ENCODE data around the gene TNS1.

The TNS1 gene

GRCh38 chr2:217998926-217999594 lies 3.7 kb downstream of the TNS1 start:
- DNase-seq, result no peak

GRCh38 chr2:217997510-217997909 lies 5.3 kb downstream of the TNS1 start:
- DNase-seq, result no peak

GRCh38 chr2:217996361-217996760 lies 6.4 kb downstream of the TNS1 start:
- DNase-seq, result no peak

- no peak for DNase-seq
These were observed 7.0 kb downstream of the TNS1 start for GRCh38 chr2:217995731-217996231.

- no peak for DNase-seq
These were observed 8.0 kb downstream of the TNS1 start for GRCh38 chr2:217994776-217995274.

- DNase-seq, result peak in 5 of 6 experiments; percentile 13 to 26 (median 19)
These were observed 8.9 kb downstream of the TNS1 start for GRCh38 chr2:217993817-217994463.

- no peak for DNase-seq
These were observed 9.7 kb downstream of the TNS1 start for GRCh38 chr2:217993138-217993537.

GRCh38 chr2:217992061-217992460 lies 10.7 kb downstream of the TNS1 start:
- no peak for DNase-seq

GRCh38 chr2:217990791-217991465 lies 11.9 kb downstream of the TNS1 start:
- no peak for DNase-seq

- no peak for DNase-seq
These were observed 12.4 kb downstream of the TNS1 start for GRCh38 chr2:217990389-217990788.

GRCh38 chr2:217989221-217989948 lies 13.4 kb downstream of the TNS1 start:
- DNase-seq, result no peak

- no peak for DNase-seq
These were observed 14.0 kb downstream of the TNS1 start for GRCh38 chr2:217988840-217989204.

GRCh38 chr2:217988014-217988839 lies 14.6 kb downstream of the TNS1 start:
- peak in 5 of 6 experiments; percentile 6 to 26 (median 16) for DNase-seq

- DNase-seq, result no peak
These were observed 15.4 kb downstream of the TNS1 start for GRCh38 chr2:217987391-217987790.

GRCh38 chr2:217986256-217986961 lies 16.4 kb downstream of the TNS1 start:
- no peak for DNase-seq

- DNase-seq, result no peak
These were observed 19.2 kb downstream of the TNS1 start for GRCh38 chr2:217983276-217984233.

- no peak for DNase-seq
These were observed 20.8 kb downstream of the TNS1 start for GRCh38 chr2:217981971-217982370.

GRCh38 chr2:217981084-217981730 lies 21.6 kb downstream of the TNS1 start:
- DNase-seq, result no peak

- DNase-seq, result no peak
These were observed 22.2 kb downstream of the TNS1 start for GRCh38 chr2:217980591-217980990.

GRCh38 chr2:217980036-217980435 lies 22.8 kb downstream of the TNS1 start:
- DNase-seq, result no peak

All from stimulated activated naive CD4-positive, alpha-beta T cell (primary cell).